K562 (cell line): Measurements from ENCODE around the gene COQ8B. TPM values are rescaled to one million over a fixed set of nuclear protein-coding genes. Genes with fewer than 3 reads are reported as not detected.
A peak's percentile ranks its signal among the peaks of the same experiment; 100 is the strongest.

Experiments used
- CBX1 ChIP-seq: sonication (generic); IDR thresholded peaks from 2 replicates; pipeline ENCODE4 v1.6.1; 2016; ENCODE audit warnings: antibody characterized with exemption, low read depth, mild to moderate bottlenecking
- CXXC5 ChIP-seq: fragments of 250-450 bp; sonication (Bioruptor Pico); IDR thresholded peaks from 2 replicates; pipeline ENCODE4 v1.8.0; 2022; ENCODE audit warnings: inconsistent platforms, mild to moderate bottlenecking, moderate library complexity
- ELF1 ChIP-seq: fragments of 200-800 bp; sonication (Bioruptor generic); IDR thresholded peaks from 2 replicates; pipeline ENCODE4 v1.6.1; 2016; ENCODE audit warnings: missing genetic modification characterization, missing compliant biosample characterization
- FOXK2 ChIP-seq, 2 experiments: fragments of 450-650 bp; IDR thresholded peaks in 1 of 2; conservative IDR thresholded peaks in 1 of 2; 2 replicates each; pipeline ENCODE4 v1.6.1; 2016; ENCODE audit warnings: low read depth in 2 of 2, mild to moderate bottlenecking in 1 of 2
- HNRNPL ChIP-seq: fragments of 200-400 bp; formaldehyde crosslinking; IDR thresholded peaks from 2 replicates; pipeline ENCODE4 v1.6.1; 2017; ENCODE audit warnings: low read depth, mild to moderate bottlenecking, low read length
- JUN ChIP-seq, 2 experiments: sonication (generic) in 1 of 2; formaldehyde crosslinking in 1 of 2; IDR thresholded peaks; 2 replicates each; pipeline versions ENCODE4 v1.6.1 to v1.8.0; 2012 to 2022; ENCODE audit warnings: borderline replicate concordance in 2 of 2, mild to moderate bottlenecking in 2 of 2, improper control_type of control experiment in 1 of 2, low read depth in 1 of 2, low read length in 1 of 2, missing genetic modification reagents in 1 of 2
- JUND ChIP-seq, 2 experiments: IDR thresholded peaks; 2 replicates in 1 of 2; 3 replicates in 1 of 2; pipeline ENCODE4 v1.6.1; 2011; ENCODE audit warnings: borderline replicate concordance in 2 of 2, low read depth in 2 of 2, low read length in 2 of 2, improper control_type of control experiment in 1 of 2, missing biosample characterization in 1 of 2, missing genetic modification characterization in 1 of 2, missing genetic modification reagents in 1 of 2
- MTA1 ChIP-seq: fragments of 450-650 bp; IDR thresholded peaks from 2 replicates; pipeline ENCODE4 v1.6.1; 2017; ENCODE audit warnings: borderline replicate concordance
- NFATC3 ChIP-seq: fragments of 450-650 bp; IDR thresholded peaks from 2 replicates; pipeline ENCODE4 v1.6.1; 2017; ENCODE audit warnings: mild to moderate bottlenecking
- NONO ChIP-seq, 2 experiments: fragments of 200-400 bp in 1 of 2; fragments of 450-650 bp in 1 of 2; formaldehyde crosslinking in 1 of 2; IDR thresholded peaks; 2 replicates each; pipeline ENCODE4 v1.6.1; 2017; ENCODE audit warnings: low read depth in 2 of 2, mild to moderate bottlenecking in 2 of 2, moderate library complexity in 2 of 2, low read length in 1 of 2
- NR2C1 ChIP-seq, 2 experiments: fragments of 450-650 bp; IDR thresholded peaks; 2 replicates each; pipeline ENCODE4 v1.6.1; 2017; ENCODE audit warnings: mild to moderate bottlenecking in 2 of 2, antibody characterized with exemption in 1 of 2, inconsistent platforms in 1 of 2, missing compliant biosample characterization in 1 of 2, missing genetic modification characterization in 1 of 2
- NR2C2 ChIP-seq, 2 experiments: fragments of 200-800 bp in 1 of 2; sonication (Bioruptor generic) in 1 of 2; sonication (generic) in 1 of 2; formaldehyde crosslinking in 1 of 2; IDR thresholded peaks; 2 replicates each; pipeline versions ENCODE4 v1.6.1 to v1.8.0; 2016 to 2022; ENCODE audit warnings: mild to moderate bottlenecking in 1 of 2, missing compliant biosample characterization in 1 of 2, missing genetic modification characterization in 1 of 2, missing genetic modification reagents in 1 of 2
- PCBP1 ChIP-seq: fragments of 200-400 bp; formaldehyde crosslinking; IDR thresholded peaks from 2 replicates; pipeline ENCODE4 v1.6.1; 2018; ENCODE audit warnings: mild to moderate bottlenecking, low read depth, low read length; ENCODE audit not compliant: poor library complexity, severe bottlenecking
- PML ChIP-seq: IDR thresholded peaks from 2 replicates; pipeline ENCODE4 v1.6.1; 2012; ENCODE audit warnings: low read length, inconsistent platforms
- POLR2B ChIP-seq: fragments of 450-650 bp; IDR thresholded peaks from 2 replicates; pipeline ENCODE4 v1.6.1; 2018; ENCODE audit warnings: low read depth; ENCODE audit not compliant: partially characterized antibody
- POLR2G ChIP-seq: fragments of 200-400 bp; formaldehyde crosslinking; IDR thresholded peaks from 2 replicates; pipeline ENCODE4 v1.6.1; 2017; ENCODE audit warnings: low read depth, mild to moderate bottlenecking, antibody characterized with exemption, low read length, moderate library complexity
- RBM14 ChIP-seq: fragments of 200-400 bp; formaldehyde crosslinking; IDR thresholded peaks from 2 replicates; pipeline ENCODE4 v1.6.1; 2018; ENCODE audit warnings: low read depth, mild to moderate bottlenecking, low read length, moderate library complexity, borderline replicate concordance; ENCODE audit not compliant: insufficient read depth
- TCF3 ChIP-seq: sonication (generic); formaldehyde crosslinking; IDR thresholded peaks from 2 replicates; pipeline ENCODE4 v1.4.0; 2020; ENCODE audit warnings: mild to moderate bottlenecking, missing genetic modification reagents
- U2AF1 ChIP-seq: fragments of 200-400 bp; formaldehyde crosslinking; optimal IDR thresholded peaks from 2 replicates; pipeline ENCODE3; 2017; ENCODE audit warnings: mild to moderate bottlenecking, low read depth, low read length, moderate library complexity
- ZEB2 ChIP-seq: fragments of 450-650 bp; IDR thresholded peaks from 2 replicates; pipeline ENCODE4 v1.6.1; 2016
- ZNF12 ChIP-seq: sonication (generic); formaldehyde crosslinking; IDR thresholded peaks from 2 replicates; pipeline ENCODE4 v1.4.0; 2020; ENCODE audit warnings: mild to moderate bottlenecking, missing genetic modification reagents
- ZNF431 ChIP-seq: sonication (generic); formaldehyde crosslinking; IDR thresholded peaks from 2 replicates; pipeline ENCODE4 v1.8.0; 2022; ENCODE audit warnings: mild to moderate bottlenecking, missing genetic modification reagents
- ZNF644 ChIP-seq: fragments of 200-800 bp; sonication (Bioruptor generic); IDR thresholded peaks from 2 replicates; pipeline ENCODE4 v1.6.1; 2016; ENCODE audit warnings: low read depth, missing genetic modification characterization, missing compliant biosample characterization
- polyA plus RNA-seq, 8 experiments: library from polyadenylated mRNA; depleted of rRNA in 4 of 8; stranded (reverse) in 5 of 8; unstranded in 3 of 8; fragments of >200 nt; fragmentation: Nextera tagmentation in 2 of 8; fragmentation: Illumina TruSeq in 1 of 8; extraction: Ambion mirVana in 2 of 8; extraction: Trizol in 1 of 8; gene quantifications; 2 replicates each; pipeline versions ENCODE4 v1.2.1 to v1.2.3, GENCODE V29; 2011 to 2014; ENCODE audit warnings: inconsistent platforms in 1 of 8, missing spikeins in 1 of 8
- total RNA-seq, 7 experiments: library from RNA; depleted of rRNA in 6 of 7; stranded (reverse); fragments of >200 nt in 6 of 7; fragmentation: Illumina TruSeq in 2 of 7; extraction: Trizol in 2 of 7; gene quantifications; 2 replicates each; pipeline versions ENCODE4 v1.2.1 to v1.2.3, GENCODE V29; 2011 to 2021; ENCODE audit warnings: low replicate concordance in 1 of 7
- TF ChIP-seq, protein P1 (sequence below): sonication (generic); formaldehyde crosslinking; IDR thresholded peaks from 2 replicates; pipeline ENCODE4 v1.8.0; 2022; ENCODE audit warnings: mild to moderate bottlenecking, missing genetic modification reagents

The COQ8B gene
- total and polyA plus RNA-seq, 9 of the 15 experiments (the other 6 are each of a cell fraction or from before 2014, with no cell fraction given), result 0.41 to 32.3 (median 12.9) TPM

DNA sequence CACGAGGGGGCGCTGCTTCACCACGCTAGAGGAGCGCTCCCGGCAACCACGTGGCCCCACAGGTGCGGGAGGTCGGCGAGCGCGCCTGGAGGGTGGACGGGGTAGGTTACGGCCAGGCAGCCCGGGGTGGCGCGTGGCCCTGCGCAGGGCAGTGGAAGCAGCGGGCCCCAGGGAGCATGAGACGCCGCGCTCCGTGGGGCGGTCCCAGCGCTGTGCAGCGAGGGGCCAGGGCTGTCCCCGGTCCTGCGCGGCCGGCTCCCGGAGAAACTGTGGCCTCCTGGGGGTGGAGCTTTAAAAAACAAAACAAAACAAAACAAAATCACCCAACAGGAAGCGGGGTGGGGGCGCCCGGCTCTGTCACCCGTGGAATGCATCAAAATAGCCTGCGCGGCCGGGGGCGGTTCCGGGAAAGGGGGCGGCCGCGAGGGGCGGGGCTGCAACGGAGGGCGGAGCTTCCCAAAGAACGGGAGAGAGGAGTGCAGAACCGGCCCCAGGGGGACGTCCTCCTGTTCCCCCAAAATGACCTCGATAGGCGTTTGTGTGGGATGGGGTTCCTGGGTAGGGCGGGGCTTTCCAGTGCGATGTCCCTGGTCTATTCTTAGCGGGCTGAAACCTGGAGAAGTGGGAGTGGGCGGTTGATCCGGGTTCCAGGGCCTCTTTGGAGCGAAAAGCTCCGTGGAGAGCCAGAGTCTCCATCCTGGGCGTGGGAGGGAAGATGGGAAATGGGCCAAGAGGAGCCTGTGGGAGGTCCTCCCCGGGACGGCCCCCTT, 53.6 kb downstream of the COQ8B start (continued):
- TF ChIP-seq CBX1, result peak; percentile 61; the same call in 1 of the 2 replicates
- peak in 1 of 2 experiments; percentile 70; a peak in 2 of 4 replicates for TF ChIP-seq NONO (IDR thresholded peaks at IDR 0.05; ENCODE audit: low read depth in 2 of 2, low read length in 1 of 2)
- TF ChIP-seq MTA1, result 0 out of 2 replicates have a peak, but pooled peaks have one; percentile 77
- TF ChIP-seq POLR2G, result peak; percentile 84
- TF ChIP-seq CXXC5 (CRISPR knock-in tag), result peak; percentile 84
- TF ChIP-seq PML, result no peak
- peak; percentile 93 for TF ChIP-seq PCBP1
- peak; percentile 60 for TF ChIP-seq ELF1 (tag)
- peak; percentile 72 for TF ChIP-seq ZEB2
- no peak for TF ChIP-seq NR2C1 (IDR thresholded peaks at IDR 0.05)
- no peak for TF ChIP-seq NR2C1 (tag; IDR thresholded peaks at IDR 0.05)
- peak; percentile 28; the same call in 1 of the 2 replicates for TF ChIP-seq ZNF12
- TF ChIP-seq ZNF431 (CRISPR knock-in tag), result peak; percentile 83
- TF ChIP-seq FOXK2 (conservative IDR thresholded peaks at IDR 0.05 in 1 of 2, IDR thresholded peaks at IDR 0.05 in 1 of 2; ENCODE audit: low read depth in 2 of 2), result 0 out of 4 replicates have a peak, but pooled peaks have one; percentile 22 to 40
- peak; percentile 76; the same call in 1 of the 2 replicates for TF ChIP-seq NR2C2 (CRISPR knock-in tag; IDR thresholded peaks at IDR 0.05)
- peak; percentile 54 for TF ChIP-seq NR2C2 (tag; IDR thresholded peaks at IDR 0.05)
- peak; percentile 34 for TF ChIP-seq POLR2B
- peak; percentile 17; the same call in 1 of the 2 replicates for TF ChIP-seq JUND (IDR thresholded peaks at IDR 0.05; ENCODE audit: borderline replicate concordance, low read depth, low read length)
- TF ChIP-seq JUND (tag; IDR thresholded peaks at IDR 0.05; ENCODE audit: borderline replicate concordance, low read depth, low read length), result no peak; the same call in 2 of the 3 replicates
- TF ChIP-seq, protein P1, sequence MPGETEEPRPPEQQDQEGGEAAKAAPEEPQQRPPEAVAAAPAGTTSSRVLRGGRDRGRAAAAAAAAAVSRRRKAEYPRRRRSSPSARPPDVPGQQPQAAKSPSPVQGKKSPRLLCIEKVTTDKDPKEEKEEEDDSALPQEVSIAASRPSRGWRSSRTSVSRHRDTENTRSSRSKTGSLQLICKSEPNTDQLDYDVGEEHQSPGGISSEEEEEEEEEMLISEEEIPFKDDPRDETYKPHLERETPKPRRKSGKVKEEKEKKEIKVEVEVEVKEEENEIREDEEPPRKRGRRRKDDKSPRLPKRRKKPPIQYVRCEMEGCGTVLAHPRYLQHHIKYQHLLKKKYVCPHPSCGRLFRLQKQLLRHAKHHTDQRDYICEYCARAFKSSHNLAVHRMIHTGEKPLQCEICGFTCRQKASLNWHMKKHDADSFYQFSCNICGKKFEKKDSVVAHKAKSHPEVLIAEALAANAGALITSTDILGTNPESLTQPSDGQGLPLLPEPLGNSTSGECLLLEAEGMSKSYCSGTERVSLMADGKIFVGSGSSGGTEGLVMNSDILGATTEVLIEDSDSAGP, result peak; percentile 44; the same call in 1 of the 2 replicates
- peak; percentile 76 for TF ChIP-seq U2AF1
- no peak for TF ChIP-seq NFATC3
- peak; percentile 83; the same call in 1 of the 2 replicates for TF ChIP-seq RBM14
- peak; percentile 57 for TF ChIP-seq TCF3 (CRISPR knock-in tag)
- TF ChIP-seq JUN (IDR thresholded peaks at IDR 0.05; ENCODE audit: borderline replicate concordance, low read depth, low read length), result peak; percentile 75; the same call in 1 of the 2 replicates
- TF ChIP-seq JUN (CRISPR knock-in tag; IDR thresholded peaks at IDR 0.05; ENCODE audit: borderline replicate concordance), result no peak; the same call in 1 of the 2 replicates
- no peak for TF ChIP-seq ZNF644 (tag)
- 0 out of 2 replicates have a peak, but pooled peaks have one; percentile 57 for TF ChIP-seq HNRNPL
